NCI-H187 (cell line): Measurements from ENCODE around the gene FAM149B1.

Experiments
- DNase-seq, 2 experiments: peaks; one replicate each; lab custom pipeline; 2025; lab: John Stamatoyannopoulos, UW

FAM149B1 gene

DNA sequence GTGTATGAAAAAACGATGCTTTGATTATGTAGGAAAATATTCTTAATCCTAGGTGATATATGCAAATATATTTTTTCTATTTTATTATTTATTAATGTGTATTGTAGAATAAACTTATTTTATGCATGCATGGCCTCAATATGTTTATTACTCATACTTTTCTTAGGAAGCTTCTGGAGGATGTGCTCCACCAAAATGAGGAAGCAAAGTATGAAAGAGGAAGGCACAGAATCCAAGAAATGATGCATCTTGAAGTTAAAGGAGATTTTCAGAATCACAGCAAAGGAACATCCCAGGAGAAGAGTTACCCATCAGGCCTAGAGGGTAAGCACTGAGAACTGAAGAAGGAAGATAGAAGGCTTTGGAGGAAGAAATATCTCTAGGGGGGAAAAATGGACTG, 119.5 kb downstream of the FAM149B1 start:
- no peak for DNase-seq

DNA sequence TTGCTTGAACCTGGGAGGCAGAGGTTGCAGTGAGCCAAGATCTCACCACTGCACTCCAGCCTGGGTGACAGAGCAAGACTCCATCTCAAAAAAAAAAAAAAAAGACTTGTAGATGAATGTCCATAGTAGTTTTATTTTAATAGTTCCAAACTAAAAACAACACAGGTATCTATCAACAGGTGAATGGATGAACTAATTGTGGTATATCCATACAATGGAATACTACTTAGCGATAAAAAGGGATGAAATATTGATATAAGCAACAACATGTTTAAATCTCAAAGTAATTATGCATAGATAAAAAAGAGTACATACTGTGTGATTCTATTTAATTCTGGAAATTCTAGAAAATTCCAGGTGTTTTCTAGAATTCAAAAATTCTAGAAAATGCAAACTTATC, 122.0 kb downstream of the FAM149B1 start:
- DNase-seq, result no peak

DNA sequence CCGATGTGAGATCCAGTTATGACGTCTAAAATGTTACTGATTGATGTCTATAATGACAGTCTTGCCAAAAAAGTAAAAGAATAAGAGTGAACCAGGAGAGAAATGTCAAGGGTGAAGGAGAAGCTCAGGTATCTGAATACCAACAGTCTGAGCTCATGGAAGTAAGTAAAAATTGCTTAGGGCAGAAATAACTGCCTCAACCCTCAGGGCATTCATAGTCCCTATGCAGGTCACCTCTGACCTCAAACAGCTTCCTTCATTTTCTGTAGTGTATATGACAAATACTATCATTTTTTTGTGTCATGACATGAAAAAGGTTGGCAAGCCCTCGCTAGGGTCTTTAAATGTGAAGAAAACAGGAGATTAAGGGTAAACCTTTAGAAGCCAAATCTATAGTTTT, 125.5 kb downstream of the FAM149B1 start:
- DNase-seq, result no peak
